ENCODE measurements around the gene ABCG1.
A peak's percentile ranks its signal among the peaks of the same experiment; 100 is the strongest.

ABCG1 gene

DNA sequence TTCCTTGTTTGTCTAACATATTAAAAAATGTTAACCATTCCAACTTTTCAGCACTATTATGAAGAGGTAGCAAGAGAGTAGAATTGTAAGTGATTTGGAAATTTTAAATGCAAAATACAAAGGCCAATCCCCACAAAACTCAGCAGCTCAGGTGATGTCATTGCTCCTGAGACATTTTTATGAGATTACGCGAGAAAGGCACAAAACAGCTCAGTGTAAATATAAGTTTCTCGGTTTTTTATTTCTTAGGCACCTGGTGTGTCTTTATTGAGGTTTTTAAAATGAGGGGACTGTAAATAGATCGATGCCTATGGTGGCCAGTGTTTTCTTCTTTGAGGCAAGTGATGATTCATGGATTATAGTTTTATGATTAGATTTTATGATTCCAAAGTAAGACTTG, 6.1 kb downstream of the ABCG1 start:
- no peak overlapping the region for H3K4me3 ChIP-seq (ENCODE audit: insufficient read depth, low read depth, low read length)
- H3K9me3 ChIP-seq (ENCODE audit: control insufficient read depth, low read length) = no peaks in the 10 kb centered on the region
- no peaks in the 10 kb centered on the region for H3K36me3 ChIP-seq (ENCODE audit: control insufficient read depth, insufficient read depth, low read length)
- 94 to 97% methylated on average over 4 of the region's 4 CpGs for WGBS, 2 experiments
- H3K27me3 ChIP-seq (ENCODE audit: control insufficient read depth, insufficient read depth, low read length, poor library complexity, severe bottlenecking) = peaks cover 44% of the 10 kb centered on the region
- no peak overlapping the region for H3K27ac ChIP-seq (ENCODE audit: insufficient read depth, low read depth, low read length, poor library complexity, severe bottlenecking)
- no peaks in the 10 kb centered on the region for H3K4me1 ChIP-seq (ENCODE audit: control insufficient read depth, insufficient read depth, low read length)

GRCh38 chr21:42225571-42226155, 6.7 kb downstream of the ABCG1 start:
- Histone ChIP-seq H3K4me1 (ENCODE audit: control insufficient read depth, insufficient read depth, low read length) (no peaks in the 10 kb centered on the region), H3K4me3 (ENCODE audit: insufficient read depth, low read depth, low read length) (no peak overlapping the region), H3K9me3 (ENCODE audit: control insufficient read depth, low read length) (no peaks in the 10 kb centered on the region), H3K27me3 (ENCODE audit: control insufficient read depth, insufficient read depth, low read length, poor library complexity, severe bottlenecking) (peaks cover 37% of the 10 kb centered on the region), H3K27ac (ENCODE audit: insufficient read depth, low read depth, low read length, poor library complexity, severe bottlenecking) (no peak overlapping the region), H3K36me3 (ENCODE audit: control insufficient read depth, insufficient read depth, low read length) (no peaks in the 10 kb centered on the region)
- WGBS, 2 experiments = 90% methylated on average over 13 of the region's 13 CpGs

GRCh38 chr21:42226626-42227025, 7.7 kb downstream of the ABCG1 start:
- no peaks in the 10 kb centered on the region for H3K4me1 ChIP-seq (ENCODE audit: control insufficient read depth, insufficient read depth, low read length)
- peaks cover 28% of the 10 kb centered on the region for H3K27me3 ChIP-seq (ENCODE audit: control insufficient read depth, insufficient read depth, low read length, poor library complexity, severe bottlenecking)
- no peaks in the 10 kb centered on the region for H3K36me3 ChIP-seq (ENCODE audit: control insufficient read depth, insufficient read depth, low read length)
- H3K4me3 ChIP-seq (ENCODE audit: insufficient read depth, low read depth, low read length) = no peak overlapping the region
- 78 to 88% methylated on average over 2 of the region's 2 CpGs for WGBS, 2 experiments
- H3K27ac ChIP-seq (ENCODE audit: insufficient read depth, low read depth, low read length, poor library complexity, severe bottlenecking) = no peak overlapping the region
- H3K9me3 ChIP-seq (ENCODE audit: control insufficient read depth, low read length) = no peaks in the 10 kb centered on the region

DNA sequence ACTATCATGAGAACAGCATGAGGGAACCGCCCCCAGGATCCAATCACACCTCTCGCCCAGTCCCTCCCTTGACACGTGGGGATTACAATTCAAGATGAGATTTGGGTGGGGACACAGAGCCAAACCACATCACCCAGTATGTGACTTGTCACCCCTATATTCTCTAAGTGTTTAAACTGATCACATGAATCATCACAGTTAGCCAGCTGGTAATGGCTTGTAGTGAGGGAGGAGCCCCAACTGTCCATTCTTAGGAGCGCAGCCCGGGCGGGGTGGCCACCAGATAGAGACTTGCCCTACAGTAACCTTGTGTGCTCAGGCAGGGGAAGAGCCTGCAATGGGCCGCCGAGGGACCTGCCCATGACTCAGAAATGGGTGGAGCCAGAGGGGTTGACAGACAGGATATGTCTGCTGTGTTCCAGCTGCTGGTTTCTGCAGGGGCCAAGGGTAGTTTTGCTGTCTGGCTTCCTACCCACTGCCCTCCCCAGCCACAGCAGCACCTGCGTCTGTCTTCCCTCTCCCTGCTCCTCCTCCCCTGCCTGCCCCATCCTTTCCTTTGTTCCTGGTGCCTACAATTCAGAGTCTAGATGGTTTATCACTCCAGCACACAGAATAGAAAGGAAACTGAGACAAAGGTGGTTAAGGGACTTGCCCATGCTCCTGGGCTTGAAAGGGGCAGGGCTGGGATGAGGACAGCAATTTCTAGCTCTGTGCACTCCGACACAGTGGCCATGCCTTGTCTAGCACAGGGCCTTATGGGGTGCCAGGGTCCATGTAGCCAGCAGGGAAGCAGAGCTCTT, 9.2 kb downstream of the ABCG1 start:
- H3K9me3 ChIP-seq (ENCODE audit: control insufficient read depth, low read length) = no peaks in the 10 kb centered on the region
- H3K27me3 ChIP-seq (ENCODE audit: control insufficient read depth, insufficient read depth, low read length, poor library complexity, severe bottlenecking) = peaks cover 17% of the 10 kb centered on the region
- no peaks in the 10 kb centered on the region for H3K4me1 ChIP-seq (ENCODE audit: control insufficient read depth, insufficient read depth, low read length)
- H3K36me3 ChIP-seq (ENCODE audit: control insufficient read depth, insufficient read depth, low read length) = no peaks in the 10 kb centered on the region
- H3K27ac ChIP-seq (ENCODE audit: insufficient read depth, low read depth, low read length, poor library complexity, severe bottlenecking) = no peak overlapping the region
- H3K4me3 ChIP-seq (ENCODE audit: insufficient read depth, low read depth, low read length) = no peak overlapping the region
- WGBS, 2 experiments = 72 to 73% methylated on average over 10 of the region's 10 CpGs

- peaks cover 17% of the 10 kb centered on the region for H3K27me3 ChIP-seq (ENCODE audit: control insufficient read depth, insufficient read depth, low read length, poor library complexity, severe bottlenecking)
- 92 to 95% methylated on average over 11 of the region's 11 CpGs for WGBS, 2 experiments
- peaks cover 5% of the 10 kb centered on the region for H3K4me1 ChIP-seq (ENCODE audit: control insufficient read depth, insufficient read depth, low read length)
- no peaks in the 10 kb centered on the region for H3K36me3 ChIP-seq (ENCODE audit: control insufficient read depth, insufficient read depth, low read length)
- no peak overlapping the region for H3K4me3 ChIP-seq (ENCODE audit: insufficient read depth, low read depth, low read length)
- no peak overlapping the region for H3K27ac ChIP-seq (ENCODE audit: insufficient read depth, low read depth, low read length, poor library complexity, severe bottlenecking)
- no peaks in the 10 kb centered on the region for H3K9me3 ChIP-seq (ENCODE audit: control insufficient read depth, low read length)
Observed at GRCh38 chr21:42228709-42229220, 9.8 kb downstream of the ABCG1 start.

GRCh38 chr21:42229676-42230075, 10.7 kb downstream of the ABCG1 start:
- H3K27me3 ChIP-seq (ENCODE audit: control insufficient read depth, insufficient read depth, low read length, poor library complexity, severe bottlenecking) = peaks cover 18% of the 10 kb centered on the region
- 94 to 95% methylated on average over 7 of the region's 7 CpGs for WGBS, 2 experiments
- no peaks in the 10 kb centered on the region for H3K9me3 ChIP-seq (ENCODE audit: control insufficient read depth, low read length)
- no peak overlapping the region for H3K4me3 ChIP-seq (ENCODE audit: insufficient read depth, low read depth, low read length)
- no peak overlapping the region for H3K27ac ChIP-seq (ENCODE audit: insufficient read depth, low read depth, low read length, poor library complexity, severe bottlenecking)
- no peaks in the 10 kb centered on the region for H3K36me3 ChIP-seq (ENCODE audit: control insufficient read depth, insufficient read depth, low read length)
- peaks cover 9% of the 10 kb centered on the region for H3K4me1 ChIP-seq (ENCODE audit: control insufficient read depth, insufficient read depth, low read length)

DNA sequence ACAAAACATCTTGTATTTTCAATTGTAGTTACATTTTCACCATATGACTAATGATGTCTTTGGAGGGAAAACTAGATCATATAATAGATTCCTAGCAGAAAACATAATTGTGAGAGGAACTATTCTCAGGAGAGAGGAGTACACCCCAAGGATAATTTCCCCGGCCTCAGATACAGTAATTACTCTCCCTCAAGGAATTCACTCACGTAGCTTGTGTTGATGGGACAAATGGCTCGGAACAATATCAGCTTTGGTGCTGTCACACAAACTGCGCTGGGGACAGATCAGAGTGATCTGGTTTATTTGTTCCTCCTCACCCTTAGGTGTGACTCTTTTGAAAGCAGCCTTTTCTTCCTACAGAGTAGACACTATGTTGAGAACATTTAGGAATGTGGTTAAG, 11.2 kb downstream of the ABCG1 start:
- WGBS, 2 experiments = 93% methylated on average over 4 of the region's 4 CpGs
- Histone ChIP-seq H3K27me3 (ENCODE audit: control insufficient read depth, insufficient read depth, low read length, poor library complexity, severe bottlenecking) (peaks cover 21% of the 10 kb centered on the region), H3K36me3 (ENCODE audit: control insufficient read depth, insufficient read depth, low read length) (no peaks in the 10 kb centered on the region), H3K4me1 (ENCODE audit: control insufficient read depth, insufficient read depth, low read length) (peaks cover 12% of the 10 kb centered on the region), H3K27ac (ENCODE audit: insufficient read depth, low read depth, low read length, poor library complexity, severe bottlenecking) (no peak overlapping the region), H3K9me3 (ENCODE audit: control insufficient read depth, low read length) (no peaks in the 10 kb centered on the region), H3K4me3 (ENCODE audit: insufficient read depth, low read depth, low read length) (no peak overlapping the region)

DNA sequence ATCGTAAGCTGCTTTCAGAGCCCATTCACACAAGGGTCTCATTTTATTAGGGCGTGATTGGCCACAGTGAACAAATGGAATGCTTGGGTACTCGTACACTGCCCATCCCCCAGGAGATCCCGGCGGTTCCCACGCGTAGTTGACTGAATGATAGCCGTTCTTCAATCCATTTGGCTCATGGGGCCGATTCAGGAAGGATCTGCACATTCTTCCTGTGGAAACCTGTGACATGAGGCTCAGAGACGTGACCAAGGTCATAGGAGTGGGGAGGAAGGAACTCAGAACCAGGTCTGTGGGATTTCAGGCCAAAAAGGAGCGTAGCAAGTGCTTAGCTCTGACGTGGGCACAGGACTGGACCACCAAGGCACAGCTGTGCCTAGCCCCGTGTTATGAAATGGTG, 11.7 kb downstream of the ABCG1 start:
- Histone ChIP-seq H3K4me3 (ENCODE audit: insufficient read depth, low read depth, low read length) (no peak overlapping the region), H3K9me3 (ENCODE audit: control insufficient read depth, low read length) (no peaks in the 10 kb centered on the region), H3K27ac (ENCODE audit: insufficient read depth, low read depth, low read length, poor library complexity, severe bottlenecking) (no peak overlapping the region), H3K27me3 (ENCODE audit: control insufficient read depth, insufficient read depth, low read length, poor library complexity, severe bottlenecking) (peaks cover 23% of the 10 kb centered on the region), H3K4me1 (ENCODE audit: control insufficient read depth, insufficient read depth, low read length) (peaks cover 14% of the 10 kb centered on the region), H3K36me3 (ENCODE audit: control insufficient read depth, insufficient read depth, low read length) (no peaks in the 10 kb centered on the region)
- 88 to 93% methylated on average over 13 of the region's 13 CpGs for WGBS, 2 experiments

GRCh38 chr21:42231756-42232155, 12.8 kb downstream of the ABCG1 start:
- Histone ChIP-seq H3K27me3 (ENCODE audit: control insufficient read depth, insufficient read depth, low read length, poor library complexity, severe bottlenecking) (peaks cover 34% of the 10 kb centered on the region), H3K27ac (ENCODE audit: insufficient read depth, low read depth, low read length, poor library complexity, severe bottlenecking) (peak overlapping the region; percentile 9), H3K4me1 (ENCODE audit: control insufficient read depth, insufficient read depth, low read length) (peaks cover 14% of the 10 kb centered on the region), H3K36me3 (ENCODE audit: control insufficient read depth, insufficient read depth, low read length) (no peaks in the 10 kb centered on the region), H3K4me3 (ENCODE audit: insufficient read depth, low read depth, low read length) (no peak overlapping the region), H3K9me3 (ENCODE audit: control insufficient read depth, low read length) (no peaks in the 10 kb centered on the region)
- 84 to 95% methylated on average over 2 of the region's 2 CpGs for WGBS, 2 experiments

- Histone ChIP-seq H3K27me3 (ENCODE audit: control insufficient read depth, insufficient read depth, low read length, poor library complexity, severe bottlenecking) (peaks cover 39% of the 10 kb centered on the region), H3K4me3 (ENCODE audit: insufficient read depth, low read depth, low read length) (no peak overlapping the region), H3K36me3 (ENCODE audit: control insufficient read depth, insufficient read depth, low read length) (no peaks in the 10 kb centered on the region), H3K27ac (ENCODE audit: insufficient read depth, low read depth, low read length, poor library complexity, severe bottlenecking) (no peak overlapping the region), H3K4me1 (ENCODE audit: control insufficient read depth, insufficient read depth, low read length) (peaks cover 14% of the 10 kb centered on the region), H3K9me3 (ENCODE audit: control insufficient read depth, low read length) (no peaks in the 10 kb centered on the region)
- 87 to 90% methylated on average over 8 of the region's 8 CpGs for WGBS, 2 experiments
Observed at GRCh38 chr21:42232176-42232825, 13.4 kb downstream of the ABCG1 start.
